ENCODE measurements around the gene SAE1.

Gene SAE1

DNA sequence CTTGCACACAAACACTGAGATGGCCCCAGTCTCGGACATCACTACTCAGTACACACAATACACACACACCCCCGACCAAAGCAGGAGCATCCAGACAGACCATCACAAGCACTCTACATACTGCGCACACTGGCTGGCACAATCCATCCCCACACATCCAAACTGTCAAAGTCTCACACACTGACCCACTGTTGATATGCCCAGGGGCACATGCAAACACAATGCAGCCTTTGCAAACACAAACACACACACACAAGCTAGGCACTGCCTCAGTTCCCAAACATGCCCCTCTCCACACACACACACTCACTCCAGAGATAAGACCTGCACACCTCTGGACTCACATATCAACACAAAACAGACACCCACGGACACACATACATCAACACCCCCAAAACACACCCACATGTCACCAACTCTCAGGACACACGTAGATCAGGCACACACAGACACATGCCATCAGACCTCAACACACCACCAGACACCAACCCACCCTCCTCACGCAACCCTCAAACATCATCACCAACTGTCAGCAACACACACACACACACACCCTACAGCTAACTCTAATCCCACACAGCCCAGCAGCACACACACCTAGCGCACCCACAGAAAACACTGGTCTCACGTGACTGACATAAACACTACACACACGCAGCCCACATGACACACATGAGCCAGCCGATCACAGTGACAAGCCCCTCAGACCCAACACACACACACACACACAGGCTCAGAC lies 98.5 kb downstream of the SAE1 start:
- Histone ChIP-seq H3K9me3 (ENCODE audit: control insufficient read depth, low read length) (no peaks in the 10 kb centered on the region), H3K9ac (ENCODE audit: low read length) (peak overlapping the region; percentile 94), H3K18ac (ENCODE audit: low read depth in 1 of 2, low read length in 2 of 2) (peak overlapping the region; percentile 47 to 84), H2AFZ (ENCODE audit: low read depth, low read length) (no peak overlapping the region), H3K14ac (ENCODE audit: low read length in 2 of 2) (peak overlapping the region in 1 of 2 experiments; percentile 97), H3K27me3 (ENCODE audit: control insufficient read depth in 1 of 2, insufficient read depth in 1 of 2, low read length in 2 of 2) (no peaks in the 10 kb centered on the region), H3K4me2 (ENCODE audit: low read length, poor library complexity, severe bottlenecking) (peak overlapping the region; percentile 68), H3K79me1 (replicated peaks; ENCODE audit: low read length, poor library complexity, severe bottlenecking) (peaks cover 2% of the 10 kb centered on the region), H2BK12ac (ENCODE audit: low read length in 2 of 2) (peak overlapping the region; percentile 80 to 93), H3K4me3 (ENCODE audit: insufficient read depth in 1 of 2, low read depth in 1 of 2, low read length in 2 of 2) (peak overlapping the region; percentile 94 to 96), H3K4ac (ENCODE audit: low read depth in 1 of 2, low read length in 2 of 2) (peak overlapping the region; percentile 50), H3K27ac (ENCODE audit: low read length, poor library complexity, severe bottlenecking) (peak overlapping the region; percentile 70), H2AK5ac (ENCODE audit: low read length, severe bottlenecking) (no peak overlapping the region), H2BK120ac (ENCODE audit: low read depth, low read length) (no peak overlapping the region), H2BK5ac (ENCODE audit: low read depth, low read length, poor library complexity, severe bottlenecking) (no peak overlapping the region), H2BK15ac (ENCODE audit: low read depth, poor library complexity, severe bottlenecking) (no peak overlapping the region), H3K23ac (ENCODE audit: low read length in 2 of 2) (peak overlapping the region in 1 of 2 experiments; percentile 81), H3K36me3 (ENCODE audit: control insufficient read depth in 1 of 2, insufficient read depth in 2 of 2, low read depth in 1 of 2, low read length in 2 of 2) (peaks cover 8 to 14% of the 10 kb centered on the region in 2 experiments), H4K91ac (ENCODE audit: low read length) (peak overlapping the region; percentile 97), H4K8ac (ENCODE audit: low read length) (peak overlapping the region; percentile 81), H3K4me1 (ENCODE audit: control insufficient read depth, insufficient read depth, low read depth, low read length) (peaks cover 52% of the 10 kb centered on the region)
- DNase-seq = peak; percentile 79
- WGBS = 32% methylated on average over 10 of the region's 10 CpGs

DNA sequence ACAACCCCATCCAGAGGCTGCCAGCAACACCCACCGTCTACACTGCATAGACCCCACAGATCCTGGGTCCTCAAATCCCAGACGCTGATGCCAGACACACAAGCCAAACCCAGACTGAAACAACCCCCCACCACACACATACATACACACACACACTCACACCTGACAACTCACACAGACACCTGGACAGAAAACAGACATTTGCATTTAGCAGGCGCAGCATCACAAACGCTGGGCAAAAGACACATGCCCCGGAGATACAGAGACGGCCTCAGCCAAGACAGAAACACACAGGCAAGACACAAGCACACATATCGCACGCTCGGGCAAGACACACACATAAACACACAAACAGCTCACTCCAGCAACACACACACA lies 99.0 kb downstream of the SAE1 start:
- Histone ChIP-seq H4K8ac (ENCODE audit: low read length) (no peak overlapping the region), H3K18ac (ENCODE audit: low read depth in 1 of 2, low read length in 2 of 2) (peak overlapping the region; percentile 29 to 84), H2BK15ac (ENCODE audit: low read depth, poor library complexity, severe bottlenecking) (no peak overlapping the region), H3K36me3 (ENCODE audit: control insufficient read depth in 1 of 2, insufficient read depth in 2 of 2, low read depth in 1 of 2, low read length in 2 of 2) (peaks cover 8 to 11% of the 10 kb centered on the region in 2 experiments), H3K23ac (ENCODE audit: low read length in 2 of 2) (peak overlapping the region in 1 of 2 experiments; percentile 81), H3K27ac (ENCODE audit: low read length, poor library complexity, severe bottlenecking) (peak overlapping the region; percentile 19), H3K4ac (ENCODE audit: low read depth in 1 of 2, low read length in 2 of 2) (peak overlapping the region in 1 of 2 experiments; percentile 67), H3K4me3 (ENCODE audit: insufficient read depth in 1 of 2, low read depth in 1 of 2, low read length in 2 of 2) (peak overlapping the region; percentile 94 to 96), H3K9ac (ENCODE audit: low read length) (peak overlapping the region; percentile 94), H2BK120ac (ENCODE audit: low read depth, low read length) (no peak overlapping the region), H3K4me2 (ENCODE audit: low read length, poor library complexity, severe bottlenecking) (peak overlapping the region; percentile 68), H3K4me1 (ENCODE audit: control insufficient read depth, insufficient read depth, low read depth, low read length) (peaks cover 52% of the 10 kb centered on the region), H2BK5ac (ENCODE audit: low read depth, low read length, poor library complexity, severe bottlenecking) (no peak overlapping the region), H3K79me1 (replicated peaks; ENCODE audit: low read length, poor library complexity, severe bottlenecking) (peaks cover 2% of the 10 kb centered on the region), H2AK5ac (ENCODE audit: low read length, severe bottlenecking) (no peak overlapping the region), H3K27me3 (ENCODE audit: control insufficient read depth in 1 of 2, insufficient read depth in 1 of 2, low read length in 2 of 2) (no peaks in the 10 kb centered on the region), H3K14ac (ENCODE audit: low read length in 2 of 2) (peak overlapping the region in 1 of 2 experiments; percentile 91), H4K91ac (ENCODE audit: low read length) (peak overlapping the region; percentile 14), H2AFZ (ENCODE audit: low read depth, low read length) (peak overlapping the region; percentile 10), H2BK12ac (ENCODE audit: low read length in 2 of 2) (peak overlapping the region in 1 of 2 experiments; percentile 65), H3K9me3 (ENCODE audit: control insufficient read depth, low read length) (no peaks in the 10 kb centered on the region)
- WGBS = 6% methylated on average over 9 of the region's 9 CpGs
- peak; percentile 64 for DNase-seq

DNA sequence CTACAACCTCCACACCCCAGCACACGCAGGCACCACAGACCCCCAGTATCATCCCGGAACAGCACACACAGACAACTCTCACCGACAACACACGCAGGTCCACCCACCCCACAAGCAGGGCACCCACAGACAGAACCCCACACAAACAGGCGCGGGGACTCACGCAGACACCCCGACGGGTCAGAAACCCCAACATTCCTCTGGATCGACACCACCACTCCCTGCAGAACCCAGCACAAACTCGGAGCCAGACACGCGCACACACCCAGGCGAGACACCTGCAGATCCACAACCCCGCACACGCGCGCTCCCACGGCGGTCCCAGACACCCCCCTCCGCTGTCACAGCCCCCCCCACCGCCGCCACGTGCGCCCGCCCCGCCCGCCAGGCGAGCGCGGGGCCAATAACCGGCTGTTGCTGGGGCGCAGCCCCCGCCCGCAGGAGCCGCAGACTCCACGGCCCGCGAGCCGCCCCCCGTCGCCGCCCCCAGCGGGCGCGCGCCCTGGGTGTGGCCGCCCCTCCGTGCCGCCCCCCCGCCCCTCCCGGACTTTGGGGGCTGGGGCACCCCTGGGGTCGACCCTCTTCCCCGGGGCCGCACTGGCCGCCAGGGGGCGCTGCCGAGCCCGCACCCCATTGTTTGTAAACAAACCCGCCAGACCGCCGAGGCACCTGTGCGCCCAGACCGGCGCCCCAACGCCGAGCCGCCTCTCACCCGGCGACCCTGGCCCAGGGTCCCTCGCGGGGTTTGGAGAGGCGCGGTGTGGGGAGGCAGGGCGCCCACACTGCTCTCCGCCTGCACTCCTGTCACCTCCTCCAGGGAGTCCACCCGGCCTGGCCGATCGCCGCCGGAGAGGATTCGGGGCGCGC lies 99.7 kb downstream of the SAE1 start:
- no peaks in the 10 kb centered on the region for H3K9me3 ChIP-seq (ENCODE audit: control insufficient read depth, low read length)
- peak overlapping the region; percentile 45 to 85 for H3K14ac ChIP-seq (ENCODE audit: low read length in 2 of 2)
- peak overlapping the region; percentile 94 to 96 for H3K4me3 ChIP-seq (ENCODE audit: insufficient read depth in 1 of 2, low read depth in 1 of 2, low read length in 2 of 2)
- 3% methylated on average over 50 of the region's 84 CpGs for WGBS
- H3K27ac ChIP-seq (ENCODE audit: low read length, poor library complexity, severe bottlenecking) = peak overlapping the region; percentile 19
- H3K23ac ChIP-seq (ENCODE audit: low read length in 2 of 2) = peak overlapping the region in 1 of 2 experiments; percentile 81
- peak; percentile 56 for DNase-seq
- H2AK5ac ChIP-seq (ENCODE audit: low read length, severe bottlenecking) = no peak overlapping the region
- H3K79me1 ChIP-seq (replicated peaks; ENCODE audit: low read length, poor library complexity, severe bottlenecking) = peaks cover 2% of the 10 kb centered on the region
- H4K8ac ChIP-seq (ENCODE audit: low read length) = peak overlapping the region; percentile 58
- H3K4me1 ChIP-seq (ENCODE audit: control insufficient read depth, insufficient read depth, low read depth, low read length) = peaks cover 50% of the 10 kb centered on the region
- peak overlapping the region; percentile 10 for H2AFZ ChIP-seq (ENCODE audit: low read depth, low read length)
- H4K91ac ChIP-seq (ENCODE audit: low read length) = peak overlapping the region; percentile 72
- peak overlapping the region; percentile 62 to 65 for H2BK12ac ChIP-seq (ENCODE audit: low read length in 2 of 2)
- H3K4ac ChIP-seq (ENCODE audit: low read depth in 1 of 2, low read length in 2 of 2) = peak overlapping the region in 1 of 2 experiments; percentile 67
- no peaks in the 10 kb centered on the region for H3K27me3 ChIP-seq (ENCODE audit: control insufficient read depth in 1 of 2, insufficient read depth in 1 of 2, low read length in 2 of 2)
- H2BK120ac ChIP-seq (ENCODE audit: low read depth, low read length) = peak overlapping the region; percentile 94
- no peak overlapping the region for H2BK5ac ChIP-seq (ENCODE audit: low read depth, low read length, poor library complexity, severe bottlenecking)
- H3K4me2 ChIP-seq (ENCODE audit: low read length, poor library complexity, severe bottlenecking) = peak overlapping the region; percentile 73
- H3K36me3 ChIP-seq (ENCODE audit: control insufficient read depth in 1 of 2, insufficient read depth in 2 of 2, low read depth in 1 of 2, low read length in 2 of 2) = peaks cover 5 to 8% of the 10 kb centered on the region in 2 experiments
- peak overlapping the region; percentile 68 for H2BK15ac ChIP-seq (ENCODE audit: low read depth, poor library complexity, severe bottlenecking)
- H3K18ac ChIP-seq (ENCODE audit: low read depth in 1 of 2, low read length in 2 of 2) = peak overlapping the region; percentile 93 to 98
- peak overlapping the region; percentile 94 for H3K9ac ChIP-seq (ENCODE audit: low read length)

- H3K79me1 ChIP-seq (replicated peaks; ENCODE audit: low read length, poor library complexity, severe bottlenecking) = peaks cover 2% of the 10 kb centered on the region
- no peaks in the 10 kb centered on the region for H3K27me3 ChIP-seq (ENCODE audit: control insufficient read depth in 1 of 2, insufficient read depth in 1 of 2, low read length in 2 of 2)
- peak within 1 kb of the TSS; percentile 85 for H4K91ac ChIP-seq (ENCODE audit: low read length)
- peak within 1 kb of the TSS; percentile 62 to 100 for H2BK12ac ChIP-seq (ENCODE audit: low read length in 2 of 2)
- peak within 1 kb of the TSS; percentile 69 for H4K8ac ChIP-seq (ENCODE audit: low read length)
- H2BK120ac ChIP-seq (ENCODE audit: low read depth, low read length) = peak within 1 kb of the TSS; percentile 94
- H3K27ac ChIP-seq (ENCODE audit: low read length, poor library complexity, severe bottlenecking) = peak within 1 kb of the TSS; percentile 31
- peak within 1 kb of the TSS; percentile 95 for H2AK5ac ChIP-seq (ENCODE audit: low read length, severe bottlenecking)
- H3K18ac ChIP-seq (ENCODE audit: low read depth in 1 of 2, low read length in 2 of 2) = peak within 1 kb of the TSS; percentile 93 to 98
- peak within 1 kb of the TSS; percentile 73 for H3K4me2 ChIP-seq (ENCODE audit: low read length, poor library complexity, severe bottlenecking)
- H3K4me1 ChIP-seq (ENCODE audit: control insufficient read depth, insufficient read depth, low read depth, low read length) = peaks cover 45% of the 10 kb centered on the region
- H3K23ac ChIP-seq (ENCODE audit: low read length in 2 of 2) = peak within 1 kb of the TSS in 1 of 2 experiments; percentile 81
- H3K4ac ChIP-seq (ENCODE audit: low read depth in 1 of 2, low read length in 2 of 2) = peak within 1 kb of the TSS; percentile 29 to 94
- peak within 1 kb of the TSS; percentile 45 to 96 for H3K14ac ChIP-seq (ENCODE audit: low read length in 2 of 2)
- peak within 1 kb of the TSS; percentile 10 for H2AFZ ChIP-seq (ENCODE audit: low read depth, low read length)
- peak within 1 kb of the TSS; percentile 68 for H2BK15ac ChIP-seq (ENCODE audit: low read depth, poor library complexity, severe bottlenecking)
- no peaks in the 10 kb centered on the region for H3K9me3 ChIP-seq (ENCODE audit: control insufficient read depth, low read length)
- peak within 1 kb of the TSS; percentile 11 for H2BK5ac ChIP-seq (ENCODE audit: low read depth, low read length, poor library complexity, severe bottlenecking)
- 0% methylated on average over 18 of the region's 43 CpGs for WGBS
- peak within 1 kb of the TSS; percentile 94 for H3K9ac ChIP-seq (ENCODE audit: low read length)
- DNase-seq = no peak
- peak within 1 kb of the TSS; percentile 95 to 96 for H3K4me3 ChIP-seq (ENCODE audit: insufficient read depth in 1 of 2, low read depth in 1 of 2, low read length in 2 of 2)
- H3K36me3 ChIP-seq (ENCODE audit: control insufficient read depth in 1 of 2, insufficient read depth in 2 of 2, low read depth in 1 of 2, low read length in 2 of 2) = peaks cover 0 to 6% of the 10 kb centered on the region in 2 experiments
Observed at GRCh38 chr19:47230921-47231214, 100.2 kb downstream of the SAE1 start, which contains the start of gene BBC3. Gene BBC3, minus strand, starts transcription at chr19:47231199. Its CDS starts 2,768 bp downstream, at chr19:47228431.
